ENCODE measurements around the gene RHBDD3.

RHBDD3 gene

GRCh38 chr22:29306175-29306834 is 38.5 kb upstream of the RHBDD3 start, which contains the start of gene GAS2L1:
Gene GAS2L1, plus strand, starts transcription at chr22:29306650. Its CDS starts 1,456 bp downstream, at chr22:29308106.
- peak in 1 of 2 donors; percentile 39 for DNase-seq (ENCODE audit: low read depth in 2 of 2)

- DNase-seq (ENCODE audit: low read depth in 2 of 2): no peak
Measured at GRCh38 chr22:29305836-29306174, 38.0 kb upstream of the RHBDD3 start.

GRCh38 chr22:29302681-29303465 is 35.1 kb upstream of the RHBDD3 start:
- no peak for DNase-seq (ENCODE audit: low read depth in 2 of 2)

- DNase-seq (ENCODE audit: low read depth in 2 of 2): no peak
Measured at GRCh38 chr22:29302402-29302680, 34.6 kb upstream of the RHBDD3 start.

- DNase-seq (ENCODE audit: low read depth in 2 of 2): no peak
Measured at GRCh38 chr22:29301716-29302401, 34.1 kb upstream of the RHBDD3 start.

GRCh38 chr22:29300807-29301601 is 33.2 kb upstream of the RHBDD3 start:
- no peak for DNase-seq (ENCODE audit: low read depth in 2 of 2)

- no peak for DNase-seq (ENCODE audit: low read depth in 2 of 2)
Measured at GRCh38 chr22:29300467-29300806, 32.7 kb upstream of the RHBDD3 start.

- DNase-seq (ENCODE audit: low read depth in 2 of 2): no peak
Measured at GRCh38 chr22:29299136-29299900, 31.5 kb upstream of the RHBDD3 start.

GRCh38 chr22:29298641-29299040 is 30.9 kb upstream of the RHBDD3 start:
- DNase-seq (ENCODE audit: low read depth in 2 of 2): no peak

- DNase-seq (ENCODE audit: low read depth in 2 of 2): no peak
Measured at GRCh38 chr22:29292379-29292778, 24.6 kb upstream of the RHBDD3 start.

- DNase-seq (ENCODE audit: low read depth in 2 of 2): no peak
Measured at GRCh38 chr22:29291215-29291614, 23.4 kb upstream of the RHBDD3 start.

- DNase-seq (ENCODE audit: low read depth in 2 of 2): no peak
Measured at GRCh38 chr22:29290061-29290460, 22.3 kb upstream of the RHBDD3 start.

- DNase-seq (ENCODE audit: low read depth in 2 of 2): no peak
Measured at GRCh38 chr22:29288837-29289236, 21.1 kb upstream of the RHBDD3 start.

GRCh38 chr22:29284196-29284595 is 16.4 kb upstream of the RHBDD3 start:
- no peak for DNase-seq (ENCODE audit: low read depth in 2 of 2)

- DNase-seq (ENCODE audit: low read depth in 2 of 2): no peak
Measured at GRCh38 chr22:29277927-29278326, 10.1 kb upstream of the RHBDD3 start.

GRCh38 chr22:29275819-29276565 is 8.2 kb upstream of the RHBDD3 start:
- DNase-seq (ENCODE audit: low read depth in 2 of 2): no peak

- no peak for DNase-seq (ENCODE audit: low read depth in 2 of 2)
Measured at GRCh38 chr22:29275167-29275566, 7.4 kb upstream of the RHBDD3 start.

GRCh38 chr22:29272624-29273023 is 4.8 kb upstream of the RHBDD3 start:
- DNase-seq (ENCODE audit: low read depth in 2 of 2): no peak

- DNase-seq (ENCODE audit: low read depth in 2 of 2): no peak
Measured at GRCh38 chr22:29270475-29271271, 2.9 kb upstream of the RHBDD3 start.

Data from stimulated activated CD8-positive, alpha-beta memory T cell treated with anti-CD3 and anti-CD28 coated beads, Interleukin-2, amount 100 ng/mL, for 48 hours (primary cell).